Trophoblast cell (in vitro differentiated cells and primary cell): ENCODE results near the gene CHCHD4.

ENCODE experiments used
- DNase-seq, 2 donors: peaks; one replicate each; pipeline ENCODE4 v3.0.0-alpha.2; 2016
- H2AFZ ChIP-seq: 2 replicates; pipeline ENCODE4 v1.6.1; 2013; ENCODE audit warnings: low read length, moderate library complexity, mild to moderate bottlenecking; ENCODE audit not compliant: insufficient read depth, poor library complexity
- H2AK5ac ChIP-seq: 2 replicates; pipeline ENCODE4 v1.6.1; 2013; ENCODE audit warnings: mild to moderate bottlenecking, low read length
- H2BK120ac ChIP-seq: 2 replicates; pipeline ENCODE4 v1.6.1; 2013; ENCODE audit warnings: low read length, mild to moderate bottlenecking, moderate library complexity; ENCODE audit not compliant: insufficient read depth, poor library complexity
- H2BK12ac ChIP-seq: 2 replicates; pipeline ENCODE4 v1.6.1; 2013; ENCODE audit warnings: mild to moderate bottlenecking, low read length, moderate library complexity
- H2BK5ac ChIP-seq: 2 replicates; pipeline ENCODE4 v1.6.1; 2013; ENCODE audit warnings: low read length, low read depth, moderate library complexity, mild to moderate bottlenecking; ENCODE audit not compliant: poor library complexity
- H3K14ac ChIP-seq: 2 replicates; pipeline ENCODE4 v1.6.1; 2013; ENCODE audit warnings: mild to moderate bottlenecking, low read length
- H3K18ac ChIP-seq: 2 replicates; pipeline ENCODE4 v1.6.1; 2013; ENCODE audit warnings: mild to moderate bottlenecking, low read length
- H3K23ac ChIP-seq: 2 replicates; pipeline ENCODE4 v1.6.1; 2013; ENCODE audit warnings: low read length
- H3K27ac ChIP-seq: 2 replicates; pipeline ENCODE4 v1.5.1; 2013; ENCODE audit warnings: low read depth, mild to moderate bottlenecking, inconsistent platforms, low read length, moderate library complexity
- H3K27me3 ChIP-seq: 2 replicates; pipeline ENCODE4 v1.6.1; 2013; ENCODE audit warnings: inconsistent platforms, mild to moderate bottlenecking, low read length, moderate library complexity; ENCODE audit not compliant: insufficient read depth
- H3K36me3 ChIP-seq, 2 experiments: 1 replicate in 1 of 2; 2 replicates in 1 of 2; pipeline ENCODE4 v1.6.1; 2013; ENCODE audit warnings: low read length in 2 of 2, mild to moderate bottlenecking in 2 of 2, moderate library complexity in 1 of 2; ENCODE audit not compliant: insufficient read depth in 2 of 2, control insufficient read depth in 1 of 2
- H3K4ac ChIP-seq: 2 replicates; pipeline ENCODE4 v1.6.1; 2013; ENCODE audit warnings: low read depth, mild to moderate bottlenecking, low read length, moderate library complexity
- H3K4me1 ChIP-seq, 2 experiments: 1 replicate in 1 of 2; 2 replicates in 1 of 2; pipeline ENCODE4 v1.6.1; 2013; ENCODE audit warnings: low read length in 2 of 2, mild to moderate bottlenecking in 2 of 2, moderate library complexity in 1 of 2; ENCODE audit not compliant: insufficient read depth in 2 of 2, control insufficient read depth in 1 of 2
- H3K4me2 ChIP-seq: 2 replicates; pipeline ENCODE4 v1.6.1; 2013; ENCODE audit warnings: inconsistent platforms, mild to moderate bottlenecking, low read length, moderate library complexity
- H3K4me3 ChIP-seq: 2 replicates; pipeline ENCODE4 v1.5.1; 2013; ENCODE audit warnings: mild to moderate bottlenecking, low read depth, low read length, inconsistent platforms
- H3K79me1 ChIP-seq: one replicate; pipeline ENCODE4 v1.6.1; 2013; ENCODE audit warnings: low read length
- H3K79me2 ChIP-seq: 2 replicates; pipeline ENCODE4 v1.6.1; 2013; ENCODE audit warnings: low read length, mild to moderate bottlenecking; ENCODE audit not compliant: control insufficient read depth, insufficient read depth, poor library complexity
- H3K9ac ChIP-seq: 2 replicates; pipeline ENCODE4 v1.6.1; 2013; ENCODE audit warnings: mild to moderate bottlenecking, low read length
- H3K9me3 ChIP-seq: 2 replicates; pipeline ENCODE4 v1.6.1; 2013; ENCODE audit warnings: low read depth, mild to moderate bottlenecking, control low read depth, inconsistent platforms, low read length; ENCODE audit not compliant: insufficient read depth
- H4K12ac ChIP-seq: 2 replicates; pipeline ENCODE4 v1.6.1; 2013; ENCODE audit warnings: low read depth, mild to moderate bottlenecking, low read length, moderate library complexity
- H4K8ac ChIP-seq: 2 replicates; pipeline ENCODE4 v1.6.1; 2013; ENCODE audit warnings: low read depth, mild to moderate bottlenecking, low read length, moderate library complexity
- H4K91ac ChIP-seq: one replicate; pipeline ENCODE4 v1.6.1; 2013; ENCODE audit warnings: low read depth, mild to moderate bottlenecking, low read length, moderate library complexity
- WGBS: extraction: QIAGEN DNeasy Blood & Tissue Kit; methylation state at CpG from one replicate; pipeline ENCODE4 v1.1.7; 2013; ENCODE audit warnings: missing lambda C conversion rate; ENCODE audit not compliant: insufficient read length, insufficient coverage; ENCODE audit errors: extremely low coverage; 5-methylcytosine and 5-hydroxymethylcytosine counted together

CHCHD4 gene

GRCh38 chr3:14150078-14150477 is 25.4 kb upstream of the CHCHD4 start:
- no peaks in the 10 kb centered on the region for H3K79me2 ChIP-seq
- peaks cover 8 to 9% of the 10 kb centered on the region in 2 experiments for H3K4me1 ChIP-seq

GRCh38 chr3:14148041-14148985 is 23.6 kb upstream of the CHCHD4 start:
- no peak overlapping the region for H2BK120ac ChIP-seq
- no peak overlapping the region for H4K91ac ChIP-seq
- H3K4me1 ChIP-seq = peaks cover 15 to 16% of the 10 kb centered on the region in 2 experiments
- H2BK12ac ChIP-seq = no peak overlapping the region
- H4K8ac ChIP-seq = no peak overlapping the region
- no peak overlapping the region for H3K23ac ChIP-seq
- H3K79me2 ChIP-seq = no peaks in the 10 kb centered on the region
- H3K36me3 ChIP-seq = peaks cover 54 to 62% of the 10 kb centered on the region in 2 experiments
- H3K79me1 ChIP-seq = peaks cover 11% of the 10 kb centered on the region
- H4K12ac ChIP-seq = no peak overlapping the region
- H3K4ac ChIP-seq = no peak overlapping the region
- no peak overlapping the region for H3K4me2 ChIP-seq
- WGBS = no CpG with 5 or more reads among the region's 28 CpGs
- no peak overlapping the region for H2AK5ac ChIP-seq
- H2BK5ac ChIP-seq = no peak overlapping the region
- no peak overlapping the region for H3K18ac ChIP-seq
- no peak overlapping the region for H3K14ac ChIP-seq
- no peaks in the 10 kb centered on the region for H3K27me3 ChIP-seq
- no peak overlapping the region for H3K9ac ChIP-seq
- peaks cover 2% of the 10 kb centered on the region for H3K9me3 ChIP-seq
- H2AFZ ChIP-seq = no peak overlapping the region
- no peak overlapping the region for H3K27ac ChIP-seq
- no peak overlapping the region for H3K4me3 ChIP-seq
- DNase-seq = no peak

More at GRCh38 chr3:14150078-14150477, 25.4 kb upstream of the CHCHD4 start:
- H3K4me2 ChIP-seq = no peak overlapping the region
- H3K18ac ChIP-seq = no peak overlapping the region
- H2BK120ac ChIP-seq = no peak overlapping the region
- H3K36me3 ChIP-seq = peaks cover 60 to 77% of the 10 kb centered on the region in 2 experiments
- no peak overlapping the region for H2BK12ac ChIP-seq
- H4K12ac ChIP-seq = no peak overlapping the region
- no peak overlapping the region for H3K14ac ChIP-seq
- H3K79me1 ChIP-seq = peaks cover 4% of the 10 kb centered on the region
- no peak overlapping the region for H3K27ac ChIP-seq
- no peak overlapping the region for H4K8ac ChIP-seq
- H3K4ac ChIP-seq = no peak overlapping the region
- peaks cover 2% of the 10 kb centered on the region for H3K9me3 ChIP-seq
- H3K4me3 ChIP-seq = peak overlapping the region; percentile 35
- H2AK5ac ChIP-seq = no peak overlapping the region
- H2BK5ac ChIP-seq = no peak overlapping the region
- H3K23ac ChIP-seq = no peak overlapping the region
- no peak overlapping the region for H3K9ac ChIP-seq
- no peak for DNase-seq
- no peak overlapping the region for H4K91ac ChIP-seq
- no peak overlapping the region for H2AFZ ChIP-seq
- no peaks in the 10 kb centered on the region for H3K27me3 ChIP-seq
- WGBS = no CpG with 5 or more reads among the region's 9 CpGs

- H3K4me2 ChIP-seq = no peak overlapping the region
Observed at GRCh38 chr3:14147617-14148016, 22.9 kb upstream of the CHCHD4 start.

GRCh38 chr3:14147066-14147435 is 22.4 kb upstream of the CHCHD4 start:
- DNase-seq = no peak
- Histone ChIP-seq H3K79me1 (peaks cover 11% of the 10 kb centered on the region), H3K4me2 (no peak overlapping the region), H3K4me3 (no peak overlapping the region), H2BK120ac (no peak overlapping the region), H4K12ac (no peak overlapping the region), H2BK12ac (no peak overlapping the region), H3K27me3 (no peaks in the 10 kb centered on the region), H3K79me2 (no peaks in the 10 kb centered on the region), H3K9ac (no peak overlapping the region), H3K9me3 (peaks cover 2% of the 10 kb centered on the region), H2AFZ (no peak overlapping the region), H3K23ac (no peak overlapping the region), H3K27ac (no peak overlapping the region), H3K36me3 (peaks cover 46 to 51% of the 10 kb centered on the region in 2 experiments), H4K8ac (no peak overlapping the region), H3K18ac (no peak overlapping the region), H3K4me1 (peaks cover 15 to 18% of the 10 kb centered on the region in 2 experiments), H3K14ac (no peak overlapping the region), H2AK5ac (no peak overlapping the region), H4K91ac (no peak overlapping the region), H3K4ac (no peak overlapping the region), H2BK5ac (no peak overlapping the region)
- WGBS = no CpG with 5 or more reads among the region's 5 CpGs

More at GRCh38 chr3:14147617-14148016, 22.9 kb upstream of the CHCHD4 start:
- no peak overlapping the region for H2BK120ac ChIP-seq
- H3K4ac ChIP-seq = no peak overlapping the region
- no peak overlapping the region for H3K9ac ChIP-seq
- no peak overlapping the region for H4K91ac ChIP-seq
- H4K8ac ChIP-seq = no peak overlapping the region
- H3K4me3 ChIP-seq = no peak overlapping the region
- no peak overlapping the region for H2AFZ ChIP-seq
- no peak for DNase-seq
- H3K14ac ChIP-seq = no peak overlapping the region
- H3K79me2 ChIP-seq = no peaks in the 10 kb centered on the region
- no peak overlapping the region for H2BK12ac ChIP-seq
- H3K27ac ChIP-seq = no peak overlapping the region
- peaks cover 2% of the 10 kb centered on the region for H3K9me3 ChIP-seq
- no peak overlapping the region for H2AK5ac ChIP-seq
- H3K36me3 ChIP-seq = peaks cover 51 to 56% of the 10 kb centered on the region in 2 experiments
- H3K27me3 ChIP-seq = no peaks in the 10 kb centered on the region
- no peak overlapping the region for H3K23ac ChIP-seq
- no peak overlapping the region for H4K12ac ChIP-seq
- no peak overlapping the region for H3K18ac ChIP-seq
- H3K4me1 ChIP-seq = peaks cover 15 to 18% of the 10 kb centered on the region in 2 experiments
- no peak overlapping the region for H2BK5ac ChIP-seq
- peaks cover 11% of the 10 kb centered on the region for H3K79me1 ChIP-seq
- WGBS = no CpG with 5 or more reads among the region's 12 CpGs
